Esophagus squamous epithelium (tissue), 4 donors: ENCODE results near the gene AGO1.

Experiments used
- POLR2A ChIP-seq, 4 donors: fragments of 450-650 bp; IDR thresholded peaks; one replicate each; pipeline ENCODE4 v1.6.1; 2017; ENCODE audit warnings: antibody characterized with exemption in 4 of 4, mild to moderate bottlenecking in 4 of 4, moderate library complexity in 3 of 4
- TF ChIP-seq, protein P1 (sequence below), 6 experiments: fragments of 450-650 bp in 4 of 6; fragments of 200-600 bp in 2 of 6; sonication (generic) in 2 of 6; IDR thresholded peaks; one replicate each; pipeline ENCODE4 v1.5.1; 2016 to 2019; ENCODE audit warnings: antibody characterized with exemption in 6 of 6, mild to moderate bottlenecking in 4 of 6, moderate library complexity in 4 of 6

GRCh38 chr1:35863881-35864625, 19.0 kb upstream of the AGO1 start:
- no peak for TF ChIP-seq POLR2A (IDR thresholded peaks at IDR 0.05)
- TF ChIP-seq, protein P1, sequence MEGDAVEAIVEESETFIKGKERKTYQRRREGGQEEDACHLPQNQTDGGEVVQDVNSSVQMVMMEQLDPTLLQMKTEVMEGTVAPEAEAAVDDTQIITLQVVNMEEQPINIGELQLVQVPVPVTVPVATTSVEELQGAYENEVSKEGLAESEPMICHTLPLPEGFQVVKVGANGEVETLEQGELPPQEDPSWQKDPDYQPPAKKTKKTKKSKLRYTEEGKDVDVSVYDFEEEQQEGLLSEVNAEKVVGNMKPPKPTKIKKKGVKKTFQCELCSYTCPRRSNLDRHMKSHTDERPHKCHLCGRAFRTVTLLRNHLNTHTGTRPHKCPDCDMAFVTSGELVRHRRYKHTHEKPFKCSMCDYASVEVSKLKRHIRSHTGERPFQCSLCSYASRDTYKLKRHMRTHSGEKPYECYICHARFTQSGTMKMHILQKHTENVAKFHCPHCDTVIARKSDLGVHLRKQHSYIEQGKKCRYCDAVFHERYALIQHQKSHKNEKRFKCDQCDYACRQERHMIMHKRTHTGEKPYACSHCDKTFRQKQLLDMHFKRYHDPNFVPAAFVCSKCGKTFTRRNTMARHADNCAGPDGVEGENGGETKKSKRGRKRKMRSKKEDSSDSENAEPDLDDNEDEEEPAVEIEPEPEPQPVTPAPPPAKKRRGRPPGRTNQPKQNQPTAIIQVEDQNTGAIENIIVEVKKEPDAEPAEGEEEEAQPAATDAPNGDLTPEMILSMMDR (IDR thresholded peaks at IDR 0.05): no peak
